ENCODE measurements around the gene GOLGA6D.
A peak's percentile ranks its signal among the peaks of the same experiment; 100 is the strongest.
"Not testable (repeated sequence)": the region's sequence is repeated elsewhere in the genome, so short reads cannot be mapped to it uniquely, and the experiment has no call there.

Gene GOLGA6D

DNA sequence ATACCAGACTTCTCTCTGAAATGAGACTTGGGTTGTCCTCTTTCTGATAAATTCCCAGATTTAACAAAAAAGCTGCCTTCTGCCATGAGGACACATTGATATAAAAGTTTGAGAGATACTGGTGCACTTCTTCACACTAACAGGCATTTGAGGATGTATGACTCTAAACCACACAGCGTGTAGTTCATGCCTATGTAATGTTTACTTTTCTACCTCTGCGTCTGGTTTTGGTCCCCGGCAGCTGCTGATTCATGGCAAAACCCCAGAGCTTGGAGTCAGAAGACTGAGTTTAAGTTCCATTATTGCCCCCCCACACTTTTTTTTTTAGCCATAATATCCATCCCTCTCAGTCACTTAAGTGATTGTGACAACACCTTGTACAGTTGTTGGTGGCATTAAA is 1.5 kb downstream of the GOLGA6D start:
- DNase-seq (ENCODE audit: extremely low read depth in 1 of 2, low read depth in 1 of 2): not testable (repeated sequence)

- not testable (repeated sequence) for DNase-seq (ENCODE audit: extremely low read depth in 1 of 2, low read depth in 1 of 2)
These were observed 11.0 kb downstream of the GOLGA6D start for GRCh38 chr15:75293660-75294059.

GRCh38 chr15:75298541-75299310 is 16.1 kb downstream of the GOLGA6D start:
- not testable (repeated sequence) for DNase-seq (ENCODE audit: extremely low read depth in 1 of 2, low read depth in 1 of 2)

DNA sequence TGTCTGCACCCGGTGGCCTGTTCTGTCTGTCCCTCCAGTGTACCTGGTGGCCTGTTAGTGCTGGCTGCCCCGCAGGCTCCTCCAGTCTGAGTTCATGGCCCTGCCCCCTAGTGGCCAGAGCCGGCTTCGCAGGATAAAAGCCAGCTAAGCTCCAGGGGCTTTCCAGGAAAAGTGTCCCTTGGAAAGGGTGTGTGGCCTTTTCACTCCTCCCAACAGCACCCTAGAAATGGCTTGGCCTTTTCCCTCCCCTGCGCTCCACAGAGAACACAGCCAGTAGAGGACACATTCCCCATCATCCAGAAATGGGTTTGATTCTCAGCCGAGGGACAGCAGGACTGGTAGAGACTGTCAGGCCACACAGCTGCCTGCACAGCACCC is 16.7 kb downstream of the GOLGA6D start:
- peak; percentile 8 to 43 for DNase-seq (ENCODE audit: extremely low read depth in 1 of 2, low read depth in 1 of 2)

DNA sequence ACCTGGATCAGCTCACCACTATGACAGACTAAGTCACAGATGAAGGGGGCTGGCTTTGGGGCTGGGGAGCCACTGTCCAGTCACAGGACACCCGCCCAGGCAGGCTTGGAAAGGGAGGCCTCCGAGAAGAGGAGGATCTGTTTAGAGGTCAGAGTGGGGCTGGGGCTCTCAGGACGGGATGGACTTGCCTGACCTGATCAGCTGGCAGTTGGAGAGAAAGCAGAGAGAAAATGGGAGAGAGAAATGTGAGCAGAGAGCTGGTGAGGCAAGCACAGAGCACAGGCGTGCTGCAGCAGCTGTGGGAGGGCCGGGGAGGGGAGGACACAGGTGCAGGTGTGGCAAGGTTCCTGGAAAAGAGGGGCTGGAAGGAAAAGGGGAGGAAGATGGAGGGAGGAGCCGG is 17.4 kb downstream of the GOLGA6D start:
- DNase-seq (ENCODE audit: extremely low read depth in 1 of 2, low read depth in 1 of 2): not testable (repeated sequence)

- DNase-seq (ENCODE audit: extremely low read depth in 1 of 2, low read depth in 1 of 2): no peak
These were observed 19.7 kb downstream of the GOLGA6D start for GRCh38 chr15:75302318-75302717.

GRCh38 chr15:75302753-75303152 is 20.1 kb downstream of the GOLGA6D start:
- not testable (repeated sequence) for DNase-seq (ENCODE audit: extremely low read depth in 1 of 2, low read depth in 1 of 2)

- no peak for DNase-seq (ENCODE audit: extremely low read depth in 1 of 2, low read depth in 1 of 2)
These were observed 23.6 kb downstream of the GOLGA6D start for GRCh38 chr15:75306188-75306587.

- no peak for DNase-seq (ENCODE audit: extremely low read depth in 1 of 2, low read depth in 1 of 2)
These were observed 25.2 kb downstream of the GOLGA6D start for GRCh38 chr15:75307778-75308390.

DNA sequence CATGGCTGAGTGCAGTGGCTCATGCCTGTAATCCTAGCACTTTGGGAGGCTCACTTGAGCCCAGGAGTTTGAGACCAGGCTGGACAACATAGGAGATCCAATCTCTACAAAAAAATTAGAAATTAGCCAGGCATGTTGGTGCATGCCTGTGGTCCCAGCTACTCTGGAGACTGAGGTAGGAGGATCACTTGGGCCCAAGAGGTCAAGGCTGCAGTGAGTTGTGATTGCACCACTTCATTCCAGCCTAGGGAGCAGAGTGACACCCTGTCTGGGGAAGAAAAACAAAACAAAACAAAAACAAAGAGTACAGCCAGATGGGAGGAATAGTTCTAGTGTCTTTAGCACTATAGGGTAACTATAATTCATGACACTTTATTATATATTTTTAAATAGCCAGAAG is 27.1 kb downstream of the GOLGA6D start:
- no peak for DNase-seq (ENCODE audit: extremely low read depth in 1 of 2, low read depth in 1 of 2)

DNA sequence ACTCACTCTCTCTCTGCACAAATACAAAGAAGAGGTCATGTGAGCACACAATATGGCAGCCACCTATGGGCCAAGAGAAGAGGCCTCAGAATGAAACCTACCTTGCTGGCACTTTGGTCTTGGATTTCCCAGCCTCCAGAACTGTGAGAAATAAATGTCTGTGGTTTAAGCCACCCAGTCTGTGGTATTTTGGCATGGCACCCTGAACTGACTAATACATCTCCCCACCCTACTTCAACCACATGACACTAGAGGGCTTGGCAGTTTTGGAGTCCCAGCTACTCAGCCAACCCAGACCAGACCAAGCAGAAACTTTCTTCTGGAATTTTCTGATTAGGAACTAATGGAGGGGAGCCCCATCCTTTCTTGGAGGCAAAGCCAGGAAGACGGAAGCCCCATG is 29.9 kb downstream of the GOLGA6D start:
- not testable (repeated sequence) for DNase-seq (ENCODE audit: extremely low read depth in 1 of 2, low read depth in 1 of 2)

GRCh38 chr15:75313116-75313845 is 30.6 kb downstream of the GOLGA6D start:
- DNase-seq (ENCODE audit: extremely low read depth in 1 of 2, low read depth in 1 of 2): no peak

DNA sequence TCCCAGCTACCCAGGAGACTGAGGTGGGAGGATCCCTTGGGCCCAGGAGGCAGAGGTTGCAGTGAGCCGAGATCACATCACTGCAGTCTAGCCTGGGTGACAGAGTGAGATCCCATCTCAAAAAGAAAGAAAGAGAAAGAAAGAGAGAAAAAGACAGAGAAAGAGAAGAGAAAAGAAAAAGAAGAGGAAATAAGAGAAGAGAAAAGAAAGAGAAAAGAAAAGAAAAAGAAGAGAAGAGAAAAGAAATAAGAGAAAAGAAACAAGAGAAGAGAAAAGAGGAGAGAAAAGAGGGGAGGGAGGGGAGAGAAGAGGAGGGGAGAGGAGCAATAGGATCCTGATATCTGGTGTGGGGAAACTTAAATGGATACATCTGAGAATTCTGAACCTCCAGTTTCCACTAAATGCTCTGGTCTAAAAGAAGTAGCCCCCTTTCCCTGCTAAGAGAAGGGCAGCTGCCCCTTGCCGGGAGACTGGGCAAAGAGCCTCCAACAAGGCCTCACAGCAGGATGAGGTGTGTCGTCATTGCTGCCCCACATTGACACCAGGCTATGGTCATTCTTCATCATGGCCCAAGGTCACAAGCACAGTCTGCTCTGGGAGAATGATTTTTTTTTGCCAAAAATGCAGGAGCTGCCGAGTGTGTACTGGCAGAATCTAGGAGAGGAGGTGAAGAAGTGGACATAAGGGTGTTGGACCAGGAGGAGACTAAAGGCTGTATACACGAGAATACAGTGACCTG is 32.1 kb downstream of the GOLGA6D start:
- no peak for DNase-seq (ENCODE audit: extremely low read depth in 1 of 2, low read depth in 1 of 2)

DNA sequence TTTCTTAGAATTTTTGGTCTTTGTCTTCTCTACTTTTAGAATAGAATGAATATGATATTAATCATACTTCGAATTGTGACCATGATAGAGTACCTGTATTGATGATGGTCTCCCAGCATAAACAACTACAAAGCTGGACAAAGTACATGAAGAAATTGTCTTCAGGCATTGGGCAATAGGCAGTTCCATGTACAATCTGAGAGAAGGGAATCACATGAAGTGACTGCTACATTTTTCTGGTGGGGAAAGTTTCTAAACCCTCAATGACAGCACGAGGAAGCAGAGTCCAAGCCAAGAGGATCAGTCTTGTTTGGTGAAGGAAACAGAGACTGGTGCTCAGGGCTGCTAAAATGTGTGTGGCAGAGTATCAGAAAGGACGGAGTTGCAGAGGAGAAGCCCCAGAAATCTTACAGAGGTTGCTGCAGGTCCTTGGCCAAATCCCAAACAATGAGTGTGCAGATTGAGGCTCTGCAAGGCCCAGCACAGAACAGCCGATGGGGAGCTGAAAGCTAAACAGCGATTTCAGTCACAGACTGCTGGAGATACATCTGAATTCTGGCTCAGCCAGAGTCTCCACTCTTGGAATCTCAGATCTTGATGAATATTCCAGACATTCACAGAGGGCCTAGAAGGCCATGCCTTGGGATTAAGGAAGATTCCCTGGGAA is 36.7 kb downstream of the GOLGA6D start:
- not testable (repeated sequence) for DNase-seq (ENCODE audit: extremely low read depth in 1 of 2, low read depth in 1 of 2)

GRCh38 chr15:75321711-75322110 is 39.1 kb downstream of the GOLGA6D start:
- no peak for DNase-seq (ENCODE audit: extremely low read depth in 1 of 2, low read depth in 1 of 2)

DNA sequence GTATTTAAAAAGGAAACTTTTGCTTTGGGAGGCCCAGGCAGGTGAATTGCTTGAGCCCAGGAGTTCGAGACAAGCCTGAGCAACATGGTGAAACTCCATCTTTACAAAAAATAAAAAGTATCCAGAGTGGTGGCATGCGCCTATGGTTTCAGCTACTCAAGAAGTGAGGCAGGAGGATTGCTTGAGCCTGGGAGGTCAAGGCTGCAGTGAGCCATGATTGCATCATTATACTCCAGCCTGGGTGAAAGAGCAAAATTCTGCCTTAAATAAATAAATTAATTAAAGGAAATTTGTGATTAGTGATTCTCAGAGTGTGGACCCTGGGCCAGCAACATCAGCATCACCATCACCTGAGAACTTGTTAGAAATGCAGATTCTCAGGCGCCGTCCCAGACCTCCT is 43.3 kb downstream of the GOLGA6D start:
- no peak for DNase-seq (ENCODE audit: extremely low read depth in 1 of 2, low read depth in 1 of 2)

DNA sequence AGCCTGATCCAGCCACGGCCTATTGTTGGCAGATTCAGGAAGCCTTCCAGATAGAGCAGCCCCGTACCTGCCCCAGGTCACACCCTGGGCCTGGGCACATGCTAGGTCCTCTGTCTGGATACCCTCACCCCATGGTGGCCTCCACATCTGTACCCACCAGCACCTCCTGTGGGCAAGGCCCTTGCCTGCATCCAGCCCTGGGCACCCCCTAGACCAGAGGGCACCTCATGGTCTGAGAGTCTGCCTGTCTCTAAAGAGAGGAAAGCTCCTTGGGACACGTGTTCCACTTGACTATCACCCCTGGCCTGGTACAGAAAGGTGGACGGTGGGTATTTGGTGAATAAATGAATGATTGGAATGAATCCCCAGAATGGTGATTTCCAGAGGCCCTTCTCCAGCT is 44.4 kb downstream of the GOLGA6D start:
- no peak for DNase-seq (ENCODE audit: extremely low read depth in 1 of 2, low read depth in 1 of 2)

GRCh38 chr15:75327491-75327890 is 44.9 kb downstream of the GOLGA6D start:
- no peak for DNase-seq (ENCODE audit: extremely low read depth in 1 of 2, low read depth in 1 of 2)

DNA sequence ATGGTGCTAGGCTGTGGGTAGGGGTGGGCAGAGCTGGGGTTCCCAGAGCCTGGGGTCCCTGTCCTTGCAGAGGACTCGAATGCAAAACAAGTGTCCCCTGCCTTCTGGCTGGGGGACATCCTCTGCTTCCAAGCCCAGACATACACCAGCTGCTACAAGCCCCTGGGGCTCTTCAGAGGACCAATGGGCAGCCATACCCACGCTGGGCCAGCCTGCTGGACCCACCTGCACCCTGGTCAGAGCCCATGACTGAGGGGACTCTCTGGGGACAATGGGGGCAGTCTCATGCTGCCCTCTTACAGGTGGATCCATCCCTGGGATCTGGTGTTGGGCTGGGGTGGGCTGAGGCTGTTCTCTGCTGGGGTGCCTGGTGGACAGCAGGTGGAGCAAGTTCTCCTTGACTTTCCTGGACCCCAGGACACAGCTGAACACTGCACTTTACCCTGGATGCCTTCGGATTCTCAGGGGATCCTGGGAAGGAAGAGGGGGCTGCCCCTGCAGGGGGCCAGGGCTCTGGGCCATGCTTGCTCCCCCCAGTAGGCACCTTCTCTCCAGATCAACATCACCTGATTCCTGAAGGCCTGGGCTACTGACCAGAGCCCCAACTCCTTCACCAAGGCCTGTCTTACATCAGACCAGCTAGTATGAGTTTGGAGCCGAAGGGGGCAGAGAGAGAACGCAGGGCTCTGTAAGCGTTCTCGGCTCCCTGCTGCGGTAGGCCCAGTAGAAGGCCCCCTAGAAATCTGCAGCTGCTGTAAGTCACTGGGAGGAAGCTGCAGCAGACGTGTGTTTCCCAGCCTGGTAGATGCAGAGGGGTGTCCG is 46.1 kb downstream of the GOLGA6D start:
- DNase-seq (ENCODE audit: extremely low read depth in 1 of 2, low read depth in 1 of 2): no peak

DNA sequence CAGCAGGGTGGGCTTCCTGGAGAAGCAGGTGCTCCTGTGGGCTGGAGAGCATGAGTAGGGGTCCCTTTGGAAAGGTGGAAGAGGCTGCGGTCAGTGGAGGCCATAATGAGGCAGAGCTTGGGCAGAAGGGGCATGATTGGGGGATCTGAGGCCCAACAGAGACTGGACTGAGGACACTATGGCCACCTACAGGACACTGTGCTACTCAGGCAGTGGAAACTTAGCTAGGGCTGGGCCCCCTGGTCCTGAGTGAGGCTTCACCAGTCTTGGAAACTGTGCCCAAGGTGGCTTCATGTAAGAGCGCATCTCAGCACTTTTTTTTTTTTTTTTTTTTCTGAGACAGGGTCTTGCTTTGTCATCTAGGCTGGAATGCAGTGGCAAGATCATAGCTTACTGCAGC is 46.9 kb downstream of the GOLGA6D start:
- no peak for DNase-seq (ENCODE audit: extremely low read depth in 1 of 2, low read depth in 1 of 2)
